GM23338 (cell line): ENCODE results near the gene GPANK1. TPM values are rescaled to one million over a fixed set of nuclear protein-coding genes. Genes with fewer than 3 reads are reported as not detected.

ENCODE experiments used
- ATAC-seq: fragments of 200-7000 bp; cut with Tn5 transposase; 3 replicates; pipeline ENCODE4 v1.9.1; 2020
- DNase-seq: peaks from one replicate; pipeline ENCODE4 v3.0.0-alpha.2; 2015; ENCODE audit warnings: low spot score
- H2AFZ ChIP-seq: fragments of 200-600 bp; sonication (generic); 2 replicates; pipeline ENCODE4 v1.8.0; 2016; ENCODE audit warnings: antibody characterized with exemption, mild to moderate bottlenecking, moderate library complexity
- H3F3A ChIP-seq: fragments of 200-600 bp; sonication (generic); replicated peaks from 2 replicates; pipeline ENCODE4 v1.8.0; 2017; ENCODE audit warnings: antibody characterized with exemption, mixed run types, low read depth
- H3K27ac ChIP-seq: fragments of 200-600 bp; sonication (generic); 2 replicates; pipeline ENCODE4 v1.6.1; 2016; ENCODE audit warnings: low read depth
- H3K27me3 ChIP-seq: fragments of 200-600 bp; sonication (generic); 2 replicates; pipeline ENCODE4 v1.8.0; 2016; ENCODE audit warnings: mild to moderate bottlenecking, mixed run types, moderate library complexity; ENCODE audit not compliant: insufficient read depth
- H3K36me3 ChIP-seq: fragments of 200-600 bp; sonication (generic); 2 replicates; pipeline ENCODE4 v1.8.0; 2016; ENCODE audit warnings: mild to moderate bottlenecking; ENCODE audit not compliant: insufficient read depth
- H3K4me1 ChIP-seq: fragments of 200-600 bp; sonication (generic); 2 replicates; pipeline ENCODE4 v1.8.0; 2016; ENCODE audit warnings: mild to moderate bottlenecking, moderate library complexity; ENCODE audit not compliant: insufficient read depth
- H3K4me2 ChIP-seq: fragments of 200-600 bp; sonication (generic); 2 replicates; pipeline ENCODE4 v1.7.1; 2017; ENCODE audit warnings: mixed run types
- H3K4me3 ChIP-seq: fragments of 200-600 bp; sonication (generic); 2 replicates; pipeline ENCODE4 v1.6.1; 2016; ENCODE audit warnings: mixed run types
- H3K79me2 ChIP-seq: fragments of 200-600 bp; sonication (generic); replicated peaks from 2 replicates; pipeline ENCODE4 v1.8.0; 2017; ENCODE audit warnings: mild to moderate bottlenecking; ENCODE audit not compliant: insufficient read depth
- H3K9me2 ChIP-seq: fragments of 200-600 bp; sonication (generic); 2 replicates; pipeline ENCODE4 v1.8.0; 2017; ENCODE audit not compliant: insufficient read depth
- H4K20me1 ChIP-seq: fragments of 200-600 bp; sonication (generic); replicated peaks from 2 replicates; pipeline ENCODE4 v1.8.0; 2017; ENCODE audit warnings: mild to moderate bottlenecking; ENCODE audit not compliant: insufficient read depth
- H3K27ac Mint-ChIP-seq: 2 replicates; pipeline ENCODE4 v1.8.0; 2020; ENCODE audit warnings: inconsistent platforms, mild to moderate bottlenecking, moderate library complexity, mixed read lengths
- H3K27me3 Mint-ChIP-seq: 3 replicates; pipeline ENCODE4 v1.8.0; 2022; ENCODE audit warnings: low read depth, mild to moderate bottlenecking, moderate library complexity, mixed read lengths, inconsistent platforms; ENCODE audit not compliant: insufficient read depth, poor library complexity
- H3K36me3 Mint-ChIP-seq: 3 replicates; pipeline ENCODE4 v1.8.0; 2021; ENCODE audit warnings: low read depth, mild to moderate bottlenecking, inconsistent platforms, moderate library complexity, mixed read lengths
- H3K4me1 Mint-ChIP-seq: 3 replicates; pipeline ENCODE4 v1.8.0; 2020; ENCODE audit warnings: mild to moderate bottlenecking, inconsistent platforms, mixed read lengths
- H3K4me3 Mint-ChIP-seq: 3 replicates; pipeline ENCODE4 v1.8.0; 2021; ENCODE audit warnings: moderate library complexity, mild to moderate bottlenecking, inconsistent platforms, mixed read lengths
- H3K9me3 Mint-ChIP-seq: 3 replicates; pipeline ENCODE4 v1.8.0; 2020; ENCODE audit warnings: moderate library complexity, mild to moderate bottlenecking, inconsistent platforms, mixed read lengths
- CREB1 ChIP-seq: fragments of 250-450 bp; sonication (Bioruptor Pico); IDR thresholded peaks from 2 replicates; pipeline ENCODE4 v1.5.0; 2020; ENCODE audit warnings: low read depth, mild to moderate bottlenecking, moderate library complexity
- EZH2 ChIP-seq: fragments of 200-600 bp; sonication (generic); IDR thresholded peaks from one replicate; pipeline ENCODE4 v1.8.0; 2017; ENCODE audit warnings: antibody characterized with exemption, mild to moderate bottlenecking, low read depth; ENCODE audit not compliant: unreplicated experiment
- EZH2phosphoT487 ChIP-seq: fragments of 200-600 bp; sonication (generic); IDR thresholded peaks from one replicate; pipeline ENCODE4 v1.8.1; 2018; ENCODE audit warnings: antibody characterized with exemption; ENCODE audit not compliant: unreplicated experiment
- JUNB ChIP-seq: IDR thresholded peaks from one replicate; pipeline ENCODE4 v1.6.1; 2016; ENCODE audit warnings: antibody characterized with exemption; ENCODE audit not compliant: unreplicated experiment
- NANOG ChIP-seq: IDR thresholded peaks from 2 replicates; pipeline ENCODE4 v1.6.1; 2016; ENCODE audit warnings: antibody characterized with exemption, borderline replicate concordance
- POLR2AphosphoS5 ChIP-seq: IDR thresholded peaks from 2 replicates; pipeline ENCODE4 v1.6.1; 2016; ENCODE audit warnings: antibody characterized with exemption, low read depth
- STAT1 ChIP-seq: IDR thresholded peaks from one replicate; pipeline ENCODE4 v1.6.1; 2016; ENCODE audit warnings: antibody characterized with exemption; ENCODE audit not compliant: unreplicated experiment
- ZNF114 ChIP-seq: fragments of 250-450 bp; sonication (Bioruptor Pico); IDR thresholded peaks from 2 replicates; pipeline ENCODE4 v1.5.0; 2020; ENCODE audit warnings: mild to moderate bottlenecking, moderate library complexity
- ZNF331 ChIP-seq: fragments of 250-450 bp; sonication (Bioruptor Pico); IDR thresholded peaks from 2 replicates; pipeline ENCODE4 v1.5.0; 2020; ENCODE audit warnings: low read depth, mild to moderate bottlenecking, moderate library complexity
- polyA plus RNA-seq: library from polyadenylated mRNA; unstranded; fragments of >200 nt; fragmentation: Nextera tagmentation; extraction: Ambion mirVana; gene quantifications from 2 replicates; pipeline ENCODE4 v1.2.1, GENCODE V29; 2016
- total RNA-seq: library from RNA; depleted of rRNA; stranded (reverse); fragments of >200 nt; shearing (Covaris generic); gene quantifications from 2 replicates; pipeline ENCODE4 v1.2.3, GENCODE V29; 2014
- TF ChIP-seq, protein P1 (sequence below): IDR thresholded peaks from one replicate; pipeline ENCODE4 v1.6.1; 2018; ENCODE audit warnings: antibody characterized with exemption; ENCODE audit not compliant: unreplicated experiment
- TF ChIP-seq, protein P2 (sequence below): IDR thresholded peaks from 2 replicates; pipeline ENCODE4 v1.6.1; 2016; ENCODE audit warnings: antibody characterized with exemption
- TF ChIP-seq, protein P3 (sequence below), 2 experiments: fragments of 200-600 bp in 1 of 2; sonication (generic) in 1 of 2; conservative IDR thresholded peaks; 2 replicates each; pipeline versions ENCODE4 v1.5.1 to v1.6.1; 2016 to 2017; ENCODE audit warnings: antibody characterized with exemption in 2 of 2, low read depth in 2 of 2, mild to moderate bottlenecking in 2 of 2, moderate library complexity in 1 of 2
- TF ChIP-seq, protein P4 (sequence below): fragments of 250-450 bp; sonication (Bioruptor Pico); IDR thresholded peaks from 2 replicates; pipeline ENCODE4 v1.5.0; 2020; ENCODE audit warnings: mild to moderate bottlenecking, moderate library complexity

Gene GPANK1
- total and polyA plus RNA-seq, 2 experiments from 2014 or later: 27.1 to 49.2 TPM

DNA sequence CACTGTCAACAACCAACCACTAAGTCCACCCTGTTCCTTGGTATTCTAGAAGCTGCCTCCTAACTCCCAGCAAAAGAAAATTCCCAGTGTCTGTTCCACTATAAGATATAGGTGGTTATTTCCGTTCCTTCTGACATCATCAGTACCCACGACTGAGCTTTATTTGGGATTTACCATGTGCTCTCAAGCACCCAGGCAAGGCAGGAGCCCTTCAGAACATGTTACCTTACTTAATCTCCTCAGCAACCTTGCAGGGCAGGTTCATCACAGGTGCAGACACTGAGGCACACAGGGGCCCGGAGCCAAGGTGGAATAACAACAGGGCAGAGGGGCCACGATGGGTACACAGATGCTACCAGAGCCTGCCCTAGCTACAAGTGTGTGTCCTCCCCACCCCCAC lies 27.6 kb upstream of the GPANK1 start:
- Histone ChIP-seq H3K27me3 (no peaks in the 10 kb centered on the region), H3K79me2 (no peaks in the 10 kb centered on the region), H3F3A (no peaks in the 10 kb centered on the region), H3K9me2 (no peaks in the 10 kb centered on the region), H3K36me3 (peaks cover 6% of the 10 kb centered on the region; the same call in 1 of the 2 replicates), H4K20me1 (no peaks in the 10 kb centered on the region), H3K4me3 (no peak overlapping the region), H2AFZ (no peak overlapping the region), H3K27ac (no peak overlapping the region), H3K4me1 (no peaks in the 10 kb centered on the region), H3K4me2 (no peak overlapping the region)
- Mint-ChIP-seq H3K27me3 (peaks cover 3% of the 10 kb centered on the region), H3K9me3 (no peaks in the 10 kb centered on the region), H3K27ac (no peak overlapping the region), H3K4me3 (no peak overlapping the region), H3K4me1 (no peaks in the 10 kb centered on the region), H3K36me3 (peaks cover 22% of the 10 kb centered on the region)
- TF ChIP-seq EZH2phosphoT487 (no peak), CREB1 (CRISPR knock-in tag) (no peak), EZH2 (no peak), STAT1 (no peak), ZNF331 (CRISPR knock-in tag) (no peak), POLR2AphosphoS5 (no peak), ZNF114 (CRISPR knock-in tag) (no peak), NANOG (no peak), JUNB (no peak)
- TF ChIP-seq, protein P1, sequence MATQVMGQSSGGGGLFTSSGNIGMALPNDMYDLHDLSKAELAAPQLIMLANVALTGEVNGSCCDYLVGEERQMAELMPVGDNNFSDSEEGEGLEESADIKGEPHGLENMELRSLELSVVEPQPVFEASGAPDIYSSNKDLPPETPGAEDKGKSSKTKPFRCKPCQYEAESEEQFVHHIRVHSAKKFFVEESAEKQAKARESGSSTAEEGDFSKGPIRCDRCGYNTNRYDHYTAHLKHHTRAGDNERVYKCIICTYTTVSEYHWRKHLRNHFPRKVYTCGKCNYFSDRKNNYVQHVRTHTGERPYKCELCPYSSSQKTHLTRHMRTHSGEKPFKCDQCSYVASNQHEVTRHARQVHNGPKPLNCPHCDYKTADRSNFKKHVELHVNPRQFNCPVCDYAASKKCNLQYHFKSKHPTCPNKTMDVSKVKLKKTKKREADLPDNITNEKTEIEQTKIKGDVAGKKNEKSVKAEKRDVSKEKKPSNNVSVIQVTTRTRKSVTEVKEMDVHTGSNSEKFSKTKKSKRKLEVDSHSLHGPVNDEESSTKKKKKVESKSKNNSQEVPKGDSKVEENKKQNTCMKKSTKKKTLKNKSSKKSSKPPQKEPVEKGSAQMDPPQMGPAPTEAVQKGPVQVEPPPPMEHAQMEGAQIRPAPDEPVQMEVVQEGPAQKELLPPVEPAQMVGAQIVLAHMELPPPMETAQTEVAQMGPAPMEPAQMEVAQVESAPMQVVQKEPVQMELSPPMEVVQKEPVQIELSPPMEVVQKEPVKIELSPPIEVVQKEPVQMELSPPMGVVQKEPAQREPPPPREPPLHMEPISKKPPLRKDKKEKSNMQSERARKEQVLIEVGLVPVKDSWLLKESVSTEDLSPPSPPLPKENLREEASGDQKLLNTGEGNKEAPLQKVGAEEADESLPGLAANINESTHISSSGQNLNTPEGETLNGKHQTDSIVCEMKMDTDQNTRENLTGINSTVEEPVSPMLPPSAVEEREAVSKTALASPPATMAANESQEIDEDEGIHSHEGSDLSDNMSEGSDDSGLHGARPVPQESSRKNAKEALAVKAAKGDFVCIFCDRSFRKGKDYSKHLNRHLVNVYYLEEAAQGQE: no peak
- TF ChIP-seq, protein P2, sequence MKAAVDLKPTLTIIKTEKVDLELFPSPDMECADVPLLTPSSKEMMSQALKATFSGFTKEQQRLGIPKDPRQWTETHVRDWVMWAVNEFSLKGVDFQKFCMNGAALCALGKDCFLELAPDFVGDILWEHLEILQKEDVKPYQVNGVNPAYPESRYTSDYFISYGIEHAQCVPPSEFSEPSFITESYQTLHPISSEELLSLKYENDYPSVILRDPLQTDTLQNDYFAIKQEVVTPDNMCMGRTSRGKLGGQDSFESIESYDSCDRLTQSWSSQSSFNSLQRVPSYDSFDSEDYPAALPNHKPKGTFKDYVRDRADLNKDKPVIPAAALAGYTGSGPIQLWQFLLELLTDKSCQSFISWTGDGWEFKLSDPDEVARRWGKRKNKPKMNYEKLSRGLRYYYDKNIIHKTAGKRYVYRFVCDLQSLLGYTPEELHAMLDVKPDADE: no peak
- TF ChIP-seq, protein P3, sequence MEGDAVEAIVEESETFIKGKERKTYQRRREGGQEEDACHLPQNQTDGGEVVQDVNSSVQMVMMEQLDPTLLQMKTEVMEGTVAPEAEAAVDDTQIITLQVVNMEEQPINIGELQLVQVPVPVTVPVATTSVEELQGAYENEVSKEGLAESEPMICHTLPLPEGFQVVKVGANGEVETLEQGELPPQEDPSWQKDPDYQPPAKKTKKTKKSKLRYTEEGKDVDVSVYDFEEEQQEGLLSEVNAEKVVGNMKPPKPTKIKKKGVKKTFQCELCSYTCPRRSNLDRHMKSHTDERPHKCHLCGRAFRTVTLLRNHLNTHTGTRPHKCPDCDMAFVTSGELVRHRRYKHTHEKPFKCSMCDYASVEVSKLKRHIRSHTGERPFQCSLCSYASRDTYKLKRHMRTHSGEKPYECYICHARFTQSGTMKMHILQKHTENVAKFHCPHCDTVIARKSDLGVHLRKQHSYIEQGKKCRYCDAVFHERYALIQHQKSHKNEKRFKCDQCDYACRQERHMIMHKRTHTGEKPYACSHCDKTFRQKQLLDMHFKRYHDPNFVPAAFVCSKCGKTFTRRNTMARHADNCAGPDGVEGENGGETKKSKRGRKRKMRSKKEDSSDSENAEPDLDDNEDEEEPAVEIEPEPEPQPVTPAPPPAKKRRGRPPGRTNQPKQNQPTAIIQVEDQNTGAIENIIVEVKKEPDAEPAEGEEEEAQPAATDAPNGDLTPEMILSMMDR (conservative IDR thresholded peaks at IDR 0.05; ENCODE audit: low read depth in 2 of 2): no peak
- TF ChIP-seq, protein P4, sequence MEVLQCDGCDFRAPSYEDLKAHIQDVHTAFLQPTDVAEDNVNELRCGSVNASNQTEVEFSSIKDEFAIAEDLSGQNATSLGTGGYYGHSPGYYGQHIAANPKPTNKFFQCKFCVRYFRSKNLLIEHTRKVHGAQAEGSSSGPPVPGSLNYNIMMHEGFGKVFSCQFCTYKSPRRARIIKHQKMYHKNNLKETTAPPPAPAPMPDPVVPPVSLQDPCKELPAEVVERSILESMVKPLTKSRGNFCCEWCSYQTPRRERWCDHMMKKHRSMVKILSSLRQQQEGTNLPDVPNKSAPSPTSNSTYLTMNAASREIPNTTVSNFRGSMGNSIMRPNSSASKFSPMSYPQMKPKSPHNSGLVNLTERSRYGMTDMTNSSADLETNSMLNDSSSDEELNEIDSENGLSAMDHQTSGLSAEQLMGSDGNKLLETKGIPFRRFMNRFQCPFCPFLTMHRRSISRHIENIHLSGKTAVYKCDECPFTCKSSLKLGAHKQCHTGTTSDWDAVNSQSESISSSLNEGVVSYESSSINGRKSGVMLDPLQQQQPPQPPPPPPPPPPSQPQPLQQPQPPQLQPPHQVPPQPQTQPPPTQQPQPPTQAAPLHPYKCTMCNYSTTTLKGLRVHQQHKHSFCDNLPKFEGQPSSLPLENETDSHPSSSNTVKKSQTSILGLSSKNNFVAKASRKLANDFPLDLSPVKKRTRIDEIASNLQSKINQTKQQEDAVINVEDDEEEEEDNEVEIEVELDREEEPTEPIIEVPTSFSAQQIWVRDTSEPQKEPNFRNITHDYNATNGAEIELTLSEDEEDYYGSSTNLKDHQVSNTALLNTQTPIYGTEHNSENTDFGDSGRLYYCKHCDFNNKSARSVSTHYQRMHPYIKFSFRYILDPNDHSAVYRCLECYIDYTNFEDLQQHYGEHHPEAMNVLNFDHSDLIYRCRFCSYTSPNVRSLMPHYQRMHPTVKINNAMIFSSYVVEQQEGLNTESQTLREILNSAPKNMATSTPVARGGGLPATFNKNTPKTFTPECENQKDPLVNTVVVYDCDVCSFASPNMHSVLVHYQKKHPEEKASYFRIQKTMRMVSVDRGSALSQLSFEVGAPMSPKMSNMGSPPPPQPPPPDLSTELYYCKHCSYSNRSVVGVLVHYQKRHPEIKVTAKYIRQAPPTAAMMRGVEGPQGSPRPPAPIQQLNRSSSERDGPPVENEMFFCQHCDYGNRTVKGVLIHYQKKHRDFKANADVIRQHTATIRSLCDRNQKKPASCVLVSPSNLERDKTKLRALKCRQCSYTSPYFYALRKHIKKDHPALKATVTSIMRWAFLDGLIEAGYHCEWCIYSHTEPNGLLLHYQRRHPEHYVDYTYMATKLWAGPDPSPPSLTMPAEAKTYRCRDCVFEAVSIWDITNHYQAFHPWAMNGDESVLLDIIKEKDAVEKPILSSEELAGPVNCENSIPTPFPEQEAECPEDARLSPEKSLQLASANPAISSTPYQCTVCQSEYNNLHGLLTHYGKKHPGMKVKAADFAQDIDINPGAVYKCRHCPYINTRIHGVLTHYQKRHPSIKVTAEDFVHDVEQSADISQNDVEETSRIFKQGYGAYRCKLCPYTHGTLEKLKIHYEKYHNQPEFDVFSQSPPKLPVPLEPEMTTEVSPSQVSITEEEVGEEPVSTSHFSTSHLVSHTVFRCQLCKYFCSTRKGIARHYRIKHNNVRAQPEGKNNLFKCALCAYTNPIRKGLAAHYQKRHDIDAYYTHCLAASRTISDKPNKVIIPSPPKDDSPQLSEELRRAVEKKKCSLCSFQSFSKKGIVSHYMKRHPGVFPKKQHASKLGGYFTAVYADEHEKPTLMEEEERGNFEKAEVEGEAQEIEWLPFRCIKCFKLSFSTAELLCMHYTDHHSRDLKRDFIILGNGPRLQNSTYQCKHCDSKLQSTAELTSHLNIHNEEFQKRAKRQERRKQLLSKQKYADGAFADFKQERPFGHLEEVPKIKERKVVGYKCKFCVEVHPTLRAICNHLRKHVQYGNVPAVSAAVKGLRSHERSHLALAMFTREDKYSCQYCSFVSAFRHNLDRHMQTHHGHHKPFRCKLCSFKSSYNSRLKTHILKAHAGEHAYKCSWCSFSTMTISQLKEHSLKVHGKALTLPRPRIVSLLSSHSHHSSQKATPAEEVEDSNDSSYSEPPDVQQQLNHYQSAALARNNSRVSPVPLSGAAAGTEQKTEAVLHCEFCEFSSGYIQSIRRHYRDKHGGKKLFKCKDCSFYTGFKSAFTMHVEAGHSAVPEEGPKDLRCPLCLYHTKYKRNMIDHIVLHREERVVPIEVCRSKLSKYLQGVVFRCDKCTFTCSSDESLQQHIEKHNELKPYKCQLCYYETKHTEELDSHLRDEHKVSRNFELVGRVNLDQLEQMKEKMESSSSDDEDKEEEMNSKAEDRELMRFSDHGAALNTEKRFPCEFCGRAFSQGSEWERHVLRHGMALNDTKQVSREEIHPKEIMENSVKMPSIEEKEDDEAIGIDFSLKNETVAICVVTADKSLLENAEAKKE (CRISPR knock-in tag): no peak
- DNase-seq: no peak
- ATAC-seq: no peak
